T-helper 2 cell treated with Interferon-gamma antibody and Interleukin-4, amounts not matched to agents 5 μg/mL and 100 μg/mL, for 36 hours (primary cell): Measurements from ENCODE around the gene SLC6A7.
"Not testable (repeated sequence)": the region's sequence is repeated elsewhere in the genome, so short reads cannot be mapped to it uniquely, and the experiment has no call there.

Experiments
- DNase-seq: peaks from one replicate; pipeline ENCODE4 v3.0.0; 2021; ENCODE audit warnings: low spot score
- H3K27ac Mint-ChIP-seq: one replicate; pipeline ENCODE4 v1.8.0; 2021; ENCODE audit warnings: mild to moderate bottlenecking, mixed read lengths
- H3K27me3 Mint-ChIP-seq: one replicate; pipeline ENCODE4 v1.8.0; 2021; ENCODE audit warnings: low read depth, mixed read lengths
- H3K36me3 Mint-ChIP-seq: one replicate; pipeline ENCODE4 v1.8.0; 2021; ENCODE audit warnings: low read depth, mixed read lengths
- H3K4me1 Mint-ChIP-seq: one replicate; pipeline ENCODE4 v1.8.0; 2021; ENCODE audit warnings: low read depth, mixed read lengths
- H3K4me3 Mint-ChIP-seq: one replicate; pipeline ENCODE4 v1.8.0; 2022; ENCODE audit warnings: mild to moderate bottlenecking, moderate library complexity, mixed read lengths
- H3K9me3 Mint-ChIP-seq: one replicate; pipeline ENCODE4 v1.8.0; 2021; ENCODE audit warnings: mixed read lengths

Gene SLC6A7

GRCh38 chr5:150246835-150247234, 57.0 kb downstream of the SLC6A7 start:
- H3K36me3 Mint-ChIP-seq = no peaks in the 10 kb centered on the region
- no peak overlapping the region for H3K27ac Mint-ChIP-seq
- H3K27me3 Mint-ChIP-seq = no peaks in the 10 kb centered on the region
- H3K4me3 Mint-ChIP-seq = no peak overlapping the region
- H3K9me3 Mint-ChIP-seq = no peaks in the 10 kb centered on the region
- H3K4me1 Mint-ChIP-seq = no peaks in the 10 kb centered on the region
- DNase-seq = no peak

DNA sequence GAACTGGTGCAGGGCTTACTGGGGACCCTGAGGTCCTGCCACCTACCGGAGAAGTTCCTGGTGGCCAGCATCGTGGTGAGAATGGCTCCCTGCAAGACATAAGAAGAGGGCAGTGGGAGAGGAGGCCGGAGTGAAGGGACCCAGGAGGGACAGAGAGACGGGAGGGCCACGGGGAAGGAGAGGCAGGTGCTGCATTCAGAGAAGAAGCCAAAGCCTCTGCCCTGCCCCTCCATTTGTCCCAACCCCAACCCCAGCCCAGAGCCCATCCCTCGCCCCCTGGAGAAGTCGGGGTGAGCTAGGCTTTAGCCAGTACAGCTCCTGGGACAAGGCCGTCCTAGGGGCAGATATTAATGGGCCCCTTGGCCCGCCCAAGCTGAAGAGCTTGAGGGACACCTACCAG, 57.9 kb downstream of the SLC6A7 start:
- no peaks in the 10 kb centered on the region for H3K4me1 Mint-ChIP-seq
- H3K9me3 Mint-ChIP-seq = no peaks in the 10 kb centered on the region
- no peaks in the 10 kb centered on the region for H3K27me3 Mint-ChIP-seq
- H3K4me3 Mint-ChIP-seq = no peak overlapping the region
- H3K27ac Mint-ChIP-seq = no peak overlapping the region
- no peak for DNase-seq
- no peaks in the 10 kb centered on the region for H3K36me3 Mint-ChIP-seq

- not testable (repeated sequence) for H3K9me3 Mint-ChIP-seq, H3K27ac Mint-ChIP-seq, H3K27me3 Mint-ChIP-seq, DNase-seq, H3K4me1 Mint-ChIP-seq, H3K36me3 Mint-ChIP-seq, H3K4me3 Mint-ChIP-seq
Measured at GRCh38 chr5:150248493-150248892, 58.6 kb downstream of the SLC6A7 start.

DNA sequence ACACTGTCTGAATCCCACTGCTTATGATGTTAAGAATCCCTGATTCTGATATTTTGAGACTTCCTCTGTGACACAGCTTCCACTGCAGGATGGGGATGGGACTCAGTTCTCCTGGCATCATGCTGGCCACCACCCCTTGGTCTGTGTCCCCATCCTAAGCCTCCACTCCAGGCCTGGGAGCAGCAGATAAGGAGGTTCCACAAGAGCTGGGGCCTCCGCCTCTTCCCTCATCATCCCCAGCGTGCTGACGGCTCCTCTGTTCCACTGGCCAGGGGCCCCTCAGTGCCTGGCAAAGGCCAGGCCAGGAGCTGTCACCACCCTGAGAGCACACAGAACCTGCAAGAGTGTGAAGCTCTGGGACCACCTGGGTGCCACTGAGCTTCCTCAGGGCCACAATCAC, 59.1 kb downstream of the SLC6A7 start:
- H3K36me3 Mint-ChIP-seq = no peaks in the 10 kb centered on the region
- no peaks in the 10 kb centered on the region for H3K27me3 Mint-ChIP-seq

GRCh38 chr5:150249744-150250143, 59.9 kb downstream of the SLC6A7 start:
- Mint-ChIP-seq H3K9me3 (no peaks in the 10 kb centered on the region), H3K4me3 (no peak overlapping the region), H3K27ac (no peak overlapping the region), H3K4me1 (no peaks in the 10 kb centered on the region), H3K36me3 (no peaks in the 10 kb centered on the region), H3K27me3 (no peaks in the 10 kb centered on the region)
- no peak for DNase-seq

More for the DNA sequence above, 59.1 kb downstream of the SLC6A7 start:
- Mint-ChIP-seq H3K4me1 (no peaks in the 10 kb centered on the region), H3K4me3 (no peak overlapping the region), H3K9me3 (no peaks in the 10 kb centered on the region), H3K27ac (no peak overlapping the region)
- DNase-seq = no peak

- Mint-ChIP-seq H3K36me3 (no peaks in the 10 kb centered on the region), H3K4me3 (no peak overlapping the region)
Measured at GRCh38 chr5:150251504-150251903, 61.6 kb downstream of the SLC6A7 start.

DNA sequence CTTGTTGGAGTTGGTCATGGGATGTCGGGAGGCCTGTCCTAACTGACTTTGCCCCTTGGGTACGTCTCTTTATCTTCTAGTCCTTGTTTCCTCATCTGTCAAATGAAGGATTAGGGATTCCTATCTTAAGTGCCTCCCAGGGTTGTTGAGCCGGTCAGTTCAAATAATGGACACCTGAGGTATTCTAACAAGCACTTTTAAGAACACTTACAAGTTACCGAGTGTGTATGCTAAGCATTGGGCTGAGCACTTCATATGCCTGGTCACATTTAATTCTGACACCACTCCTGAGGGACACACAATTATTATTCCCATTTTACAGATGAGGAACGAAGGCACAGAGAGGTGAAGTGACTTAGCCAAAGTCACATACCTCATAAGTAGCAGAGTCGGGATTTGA, 62.6 kb downstream of the SLC6A7 start:
- Mint-ChIP-seq H3K27ac (no peak overlapping the region), H3K36me3 (no peaks in the 10 kb centered on the region), H3K27me3 (no peaks in the 10 kb centered on the region)

More at GRCh38 chr5:150251504-150251903, 61.6 kb downstream of the SLC6A7 start:
- no peak for DNase-seq
- Mint-ChIP-seq H3K9me3 (no peaks in the 10 kb centered on the region), H3K27me3 (no peaks in the 10 kb centered on the region), H3K4me1 (no peaks in the 10 kb centered on the region), H3K27ac (no peak overlapping the region)

DNA sequence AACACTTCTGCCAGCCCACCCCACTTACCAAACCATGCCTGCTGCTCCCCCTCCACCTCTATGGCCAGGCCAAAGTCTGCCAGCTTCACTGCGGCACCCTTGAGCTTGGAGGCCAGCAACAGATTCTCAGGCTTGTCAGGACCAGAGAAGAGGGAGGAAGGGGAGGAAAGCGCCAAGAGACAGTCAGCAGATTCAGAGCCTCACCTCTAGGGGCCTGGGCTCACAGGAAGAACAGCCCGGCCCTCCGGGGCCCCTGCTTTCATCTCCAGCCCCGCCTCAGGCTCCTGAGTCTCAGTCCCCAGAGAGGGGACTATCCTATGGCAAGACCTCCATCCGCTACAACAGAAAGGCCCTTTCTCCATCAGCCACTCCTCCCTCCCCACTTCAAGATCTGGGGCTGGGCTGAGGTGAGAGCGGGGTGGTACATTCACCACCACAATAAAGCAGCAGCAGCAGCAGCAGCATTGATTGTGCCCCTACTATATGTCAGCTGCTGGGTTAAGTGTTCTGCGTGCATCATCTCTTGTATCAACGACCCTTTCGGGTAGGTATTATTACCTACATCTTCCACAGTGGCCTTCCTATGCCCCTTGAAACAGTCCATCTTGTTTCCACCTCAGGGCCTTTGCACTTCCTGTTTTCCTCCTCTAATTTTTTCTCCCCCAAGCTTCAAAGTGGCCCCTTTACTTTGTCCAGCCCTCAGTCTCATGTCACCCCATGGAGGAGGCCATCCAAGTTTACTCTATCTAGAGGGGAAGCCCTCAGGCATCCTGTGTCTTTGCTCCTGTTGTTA, 63.8 kb downstream of the SLC6A7 start:
- H3K27me3 Mint-ChIP-seq = no peaks in the 10 kb centered on the region
- no peak overlapping the region for H3K4me3 Mint-ChIP-seq
- no peaks in the 10 kb centered on the region for H3K9me3 Mint-ChIP-seq
- no peak overlapping the region for H3K27ac Mint-ChIP-seq
- H3K36me3 Mint-ChIP-seq = no peaks in the 10 kb centered on the region
- DNase-seq = no peak
- no peaks in the 10 kb centered on the region for H3K4me1 Mint-ChIP-seq

More for the DNA sequence above, 62.6 kb downstream of the SLC6A7 start:
- no peak overlapping the region for H3K4me3 Mint-ChIP-seq
- no peaks in the 10 kb centered on the region for H3K9me3 Mint-ChIP-seq
- no peaks in the 10 kb centered on the region for H3K4me1 Mint-ChIP-seq
- no peak for DNase-seq

DNA sequence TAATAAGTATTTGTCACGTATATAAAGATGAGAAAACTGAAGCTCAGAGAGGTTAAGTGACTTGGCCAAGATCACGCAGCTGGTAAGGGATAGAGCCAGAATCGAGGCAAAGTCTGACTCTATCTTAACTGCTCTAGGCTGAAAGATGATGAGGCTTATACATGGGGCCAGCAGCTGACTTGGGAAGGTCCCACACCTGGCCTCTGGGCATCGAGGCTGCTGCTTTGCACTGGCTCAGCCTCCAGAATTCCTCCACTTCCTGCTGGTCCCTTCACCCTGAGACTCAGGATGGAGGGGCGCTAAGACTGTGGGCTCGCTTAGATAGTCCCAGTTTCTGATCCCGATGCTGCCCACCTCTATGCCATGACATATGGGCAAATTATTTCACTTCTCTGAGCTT, 64.5 kb downstream of the SLC6A7 start:
- Mint-ChIP-seq H3K27ac (no peak overlapping the region), H3K36me3 (no peaks in the 10 kb centered on the region), H3K9me3 (no peaks in the 10 kb centered on the region), H3K27me3 (no peaks in the 10 kb centered on the region), H3K4me1 (no peaks in the 10 kb centered on the region), H3K4me3 (no peak overlapping the region)
- DNase-seq = no peak

GRCh38 chr5:150254774-150255173, 64.9 kb downstream of the SLC6A7 start:
- H3K9me3 Mint-ChIP-seq = no peaks in the 10 kb centered on the region
- no peaks in the 10 kb centered on the region for H3K36me3 Mint-ChIP-seq
- no peak for DNase-seq
- no peak overlapping the region for H3K27ac Mint-ChIP-seq
- no peak overlapping the region for H3K4me3 Mint-ChIP-seq
- no peaks in the 10 kb centered on the region for H3K4me1 Mint-ChIP-seq
- H3K27me3 Mint-ChIP-seq = no peaks in the 10 kb centered on the region

- H3K9me3 Mint-ChIP-seq = no peaks in the 10 kb centered on the region
- no peaks in the 10 kb centered on the region for H3K36me3 Mint-ChIP-seq
- H3K27ac Mint-ChIP-seq = no peak overlapping the region
- no peaks in the 10 kb centered on the region for H3K4me1 Mint-ChIP-seq
- no peak for DNase-seq
- H3K27me3 Mint-ChIP-seq = no peaks in the 10 kb centered on the region
- H3K4me3 Mint-ChIP-seq = no peak overlapping the region
Measured at GRCh38 chr5:150255659-150256409, 66.0 kb downstream of the SLC6A7 start.

DNA sequence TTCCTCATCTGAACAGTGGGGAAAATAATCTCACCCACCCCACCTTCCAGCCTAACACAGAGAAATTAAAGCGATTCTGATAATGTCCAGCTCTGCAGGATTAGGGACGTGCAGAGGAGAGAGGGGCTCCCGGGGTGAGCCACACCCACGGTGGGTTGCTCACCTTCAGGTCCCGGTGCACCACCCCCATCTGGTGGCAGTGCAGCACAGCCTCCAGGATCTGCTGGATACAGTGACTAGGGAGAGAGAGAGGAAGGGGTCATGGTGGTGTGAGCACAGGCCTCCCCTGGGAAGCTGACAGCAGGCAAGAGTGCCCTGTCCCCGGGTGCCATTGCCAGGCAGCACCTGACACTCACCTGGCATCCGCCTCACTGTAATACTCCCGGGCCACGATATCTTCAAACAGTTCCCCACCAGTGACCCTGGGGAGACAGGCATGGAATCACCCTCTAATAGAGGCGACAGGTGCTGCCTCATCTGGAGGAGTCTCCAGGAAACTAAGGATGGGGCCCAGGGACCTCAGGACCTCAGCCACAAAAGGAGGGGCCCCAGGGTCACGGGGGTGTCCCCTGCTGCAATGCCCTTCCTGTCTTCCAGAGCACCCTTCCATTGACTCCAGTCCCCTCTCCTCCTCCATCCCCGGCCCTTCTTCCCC, 66.7 kb downstream of the SLC6A7 start:
- Mint-ChIP-seq H3K36me3 (no peaks in the 10 kb centered on the region), H3K4me1 (no peaks in the 10 kb centered on the region), H3K9me3 (no peaks in the 10 kb centered on the region), H3K27me3 (no peaks in the 10 kb centered on the region), H3K27ac (no peak overlapping the region), H3K4me3 (no peak overlapping the region)
- no peak for DNase-seq

DNA sequence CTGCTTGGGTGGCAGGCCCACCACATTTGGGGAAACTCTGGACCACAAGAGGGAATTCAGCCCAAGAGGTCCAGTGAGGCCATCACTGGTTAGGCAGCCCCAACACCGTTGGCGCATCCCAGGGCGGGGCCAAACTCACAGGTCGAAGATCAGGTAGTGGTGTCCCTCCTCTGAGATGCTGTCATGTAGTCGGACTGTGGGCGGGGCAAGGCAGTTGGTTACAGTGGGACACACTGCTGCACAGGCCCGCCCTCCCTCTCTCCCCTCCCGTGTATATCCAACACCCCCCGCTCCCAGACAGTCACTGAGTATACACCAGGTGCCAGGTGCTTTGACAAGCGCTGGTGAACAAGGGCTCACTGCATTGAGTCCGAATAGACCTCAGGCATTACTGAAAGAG, 67.6 kb downstream of the SLC6A7 start:
- Mint-ChIP-seq H3K27me3 (no peaks in the 10 kb centered on the region), H3K4me1 (no peaks in the 10 kb centered on the region), H3K27ac (no peak overlapping the region)

GRCh38 chr5:150258130-150258529, 68.3 kb downstream of the SLC6A7 start:
- Mint-ChIP-seq H3K27ac (no peak overlapping the region), H3K36me3 (no peaks in the 10 kb centered on the region), H3K4me1 (no peaks in the 10 kb centered on the region), H3K27me3 (no peaks in the 10 kb centered on the region), H3K4me3 (no peak overlapping the region), H3K9me3 (no peaks in the 10 kb centered on the region)
- DNase-seq = no peak

More for the DNA sequence above, 67.6 kb downstream of the SLC6A7 start:
- no peak for DNase-seq
- Mint-ChIP-seq H3K36me3 (no peaks in the 10 kb centered on the region), H3K9me3 (no peaks in the 10 kb centered on the region), H3K4me3 (no peak overlapping the region)
